ENCODE measurements around the gene PAXIP1.

The PAXIP1 gene

GRCh38 chr7:155011086-155011485, 8.2 kb upstream of the PAXIP1 start:
- Histone ChIP-seq H3K27me3 (ENCODE audit: insufficient read depth, low read length, poor library complexity) (no peaks in the 10 kb centered on the region), H3K27ac (ENCODE audit: low read depth, low read length) (no peak overlapping the region), H4K5ac (ENCODE audit: low read length) (no peak overlapping the region), H3K4me2 (ENCODE audit: low read length) (no peak overlapping the region), H2BK5ac (ENCODE audit: low read length) (no peak overlapping the region), H3K36me3 (ENCODE audit: control insufficient read depth, insufficient read depth, low read length) (no peaks in the 10 kb centered on the region), H2BK120ac (ENCODE audit: low read depth, low read length) (no peak overlapping the region), H3K79me1 (ENCODE audit: low read length) (no peaks in the 10 kb centered on the region), H2AK5ac (ENCODE audit: low read length) (no peak overlapping the region), H3K79me2 (ENCODE audit: control insufficient read depth, insufficient read depth, low read length) (no peaks in the 10 kb centered on the region), H3K18ac (ENCODE audit: low read length) (no peak overlapping the region), H3K23ac (ENCODE audit: low read length) (no peak overlapping the region), H4K8ac (ENCODE audit: low read depth, low read length) (no peak overlapping the region), H3K4me1 (ENCODE audit: control insufficient read depth, low read depth, low read length) (no peaks in the 10 kb centered on the region), H3K56ac (ENCODE audit: low read length) (no peak overlapping the region), H2BK15ac (replicated peaks; ENCODE audit: low read depth) (no peak overlapping the region), H3K4ac (ENCODE audit: low read depth, low read length) (no peak overlapping the region), H3K4me3 (ENCODE audit: low read length) (no peak overlapping the region), H3K9ac (ENCODE audit: low read length) (no peak overlapping the region)
- no peak for DNase-seq
- no CpG with 5 or more reads among the region's 4 CpGs for WGBS (ENCODE audit: extremely low coverage, insufficient coverage, low lambda C conversion rate)

GRCh38 chr7:155009570-155010157, 6.7 kb upstream of the PAXIP1 start:
- H3K4me1 ChIP-seq (ENCODE audit: control insufficient read depth, low read depth, low read length): no peaks in the 10 kb centered on the region
- H3K27me3 ChIP-seq (ENCODE audit: insufficient read depth, low read length, poor library complexity): no peaks in the 10 kb centered on the region
- DNase-seq: peak; percentile 61
- no peaks in the 10 kb centered on the region for H3K36me3 ChIP-seq (ENCODE audit: control insufficient read depth, insufficient read depth, low read length)
- H3K56ac ChIP-seq (ENCODE audit: low read length): no peak overlapping the region
- no peak overlapping the region for H3K4me2 ChIP-seq (ENCODE audit: low read length)
- H3K23ac ChIP-seq (ENCODE audit: low read length): no peak overlapping the region
- no peak overlapping the region for H2BK120ac ChIP-seq (ENCODE audit: low read depth, low read length)
- no peak overlapping the region for H2BK5ac ChIP-seq (ENCODE audit: low read length)
- H3K27ac ChIP-seq (ENCODE audit: low read depth, low read length): no peak overlapping the region
- H4K5ac ChIP-seq (ENCODE audit: low read length): no peak overlapping the region
- no peak overlapping the region for H2AK5ac ChIP-seq (ENCODE audit: low read length)
- no peaks in the 10 kb centered on the region for H3K79me1 ChIP-seq (ENCODE audit: low read length)
- H3K79me2 ChIP-seq (ENCODE audit: control insufficient read depth, insufficient read depth, low read length): no peaks in the 10 kb centered on the region
- H3K9ac ChIP-seq (ENCODE audit: low read length): no peak overlapping the region
- H4K8ac ChIP-seq (ENCODE audit: low read depth, low read length): no peak overlapping the region
- no peak overlapping the region for H3K4me3 ChIP-seq (ENCODE audit: low read length)
- H3K4ac ChIP-seq (ENCODE audit: low read depth, low read length): no peak overlapping the region
- WGBS (ENCODE audit: extremely low coverage, insufficient coverage, low lambda C conversion rate): no CpG with 5 or more reads among the region's 3 CpGs
- no peak overlapping the region for H2BK15ac ChIP-seq (replicated peaks; ENCODE audit: low read depth)
- H3K18ac ChIP-seq (ENCODE audit: low read length): no peak overlapping the region

- no peak overlapping the region for H3K4me2 ChIP-seq (ENCODE audit: low read length)
- H3K79me2 ChIP-seq (ENCODE audit: control insufficient read depth, insufficient read depth, low read length): no peaks in the 10 kb centered on the region
- H3K27me3 ChIP-seq (ENCODE audit: insufficient read depth, low read length, poor library complexity): no peaks in the 10 kb centered on the region
- no peak overlapping the region for H2BK5ac ChIP-seq (ENCODE audit: low read length)
- H3K23ac ChIP-seq (ENCODE audit: low read length): no peak overlapping the region
- no peak overlapping the region for H3K27ac ChIP-seq (ENCODE audit: low read depth, low read length)
- H3K56ac ChIP-seq (ENCODE audit: low read length): no peak overlapping the region
- H2BK120ac ChIP-seq (ENCODE audit: low read depth, low read length): no peak overlapping the region
- no peak overlapping the region for H3K9ac ChIP-seq (ENCODE audit: low read length)
- DNase-seq: peak; percentile 84
- WGBS (ENCODE audit: extremely low coverage, insufficient coverage, low lambda C conversion rate): no CpG with 5 or more reads among the region's 13 CpGs
- H4K5ac ChIP-seq (ENCODE audit: low read length): no peak overlapping the region
- H3K18ac ChIP-seq (ENCODE audit: low read length): no peak overlapping the region
- no peak overlapping the region for H3K4me3 ChIP-seq (ENCODE audit: low read length)
- H4K8ac ChIP-seq (ENCODE audit: low read depth, low read length): no peak overlapping the region
- no peak overlapping the region for H2AK5ac ChIP-seq (ENCODE audit: low read length)
- H2BK15ac ChIP-seq (replicated peaks; ENCODE audit: low read depth): no peak overlapping the region
- no peaks in the 10 kb centered on the region for H3K36me3 ChIP-seq (ENCODE audit: control insufficient read depth, insufficient read depth, low read length)
- H3K4ac ChIP-seq (ENCODE audit: low read depth, low read length): no peak overlapping the region
- no peaks in the 10 kb centered on the region for H3K79me1 ChIP-seq (ENCODE audit: low read length)
- H3K4me1 ChIP-seq (ENCODE audit: control insufficient read depth, low read depth, low read length): no peaks in the 10 kb centered on the region
Observed at GRCh38 chr7:155007947-155008346, 5.0 kb upstream of the PAXIP1 start.

- Histone ChIP-seq H2BK120ac (ENCODE audit: low read depth, low read length) (no peak overlapping the region), H3K4me1 (ENCODE audit: control insufficient read depth, low read depth, low read length) (no peaks in the 10 kb centered on the region), H2AK5ac (ENCODE audit: low read length) (no peak overlapping the region), H4K8ac (ENCODE audit: low read depth, low read length) (no peak overlapping the region), H3K4me3 (ENCODE audit: low read length) (peak overlapping the region; percentile 85), H3K27me3 (ENCODE audit: insufficient read depth, low read length, poor library complexity) (no peaks in the 10 kb centered on the region), H3K23ac (ENCODE audit: low read length) (peak overlapping the region; percentile 57), H3K4ac (ENCODE audit: low read depth, low read length) (peak overlapping the region; percentile 83), H3K36me3 (ENCODE audit: control insufficient read depth, insufficient read depth, low read length) (no peaks in the 10 kb centered on the region), H3K9ac (ENCODE audit: low read length) (peak overlapping the region; percentile 91), H3K79me1 (ENCODE audit: low read length) (peaks cover 16% of the 10 kb centered on the region), H3K79me2 (ENCODE audit: control insufficient read depth, insufficient read depth, low read length) (peaks cover 30% of the 10 kb centered on the region), H4K5ac (ENCODE audit: low read length) (no peak overlapping the region), H3K27ac (ENCODE audit: low read depth, low read length) (peak overlapping the region; percentile 88), H3K18ac (ENCODE audit: low read length) (peak overlapping the region; percentile 78), H3K56ac (ENCODE audit: low read length) (peak overlapping the region; percentile 99), H3K4me2 (ENCODE audit: low read length) (peak overlapping the region; percentile 88), H2BK5ac (ENCODE audit: low read length) (peak overlapping the region; percentile 65), H2BK15ac (replicated peaks; ENCODE audit: low read depth) (no peak overlapping the region)
- no CpG with 5 or more reads among the region's 78 CpGs for WGBS (ENCODE audit: extremely low coverage, insufficient coverage, low lambda C conversion rate)
- DNase-seq: peak; percentile 81
Observed at GRCh38 chr7:155003376-155004214, 671 bp upstream of the PAXIP1 start.

GRCh38 chr7:155002411-155003091, 373 bp downstream of the PAXIP1 start:
- H2BK5ac ChIP-seq (ENCODE audit: low read length): no peak overlapping the region
- H3K79me1 ChIP-seq (ENCODE audit: low read length): peaks cover 21% of the 10 kb centered on the region
- peak overlapping the region; percentile 39 for H3K4ac ChIP-seq (ENCODE audit: low read depth, low read length)
- H3K36me3 ChIP-seq (ENCODE audit: control insufficient read depth, insufficient read depth, low read length): no peaks in the 10 kb centered on the region
- H3K27ac ChIP-seq (ENCODE audit: low read depth, low read length): peak overlapping the region; percentile 64
- H2AK5ac ChIP-seq (ENCODE audit: low read length): no peak overlapping the region
- peak overlapping the region; percentile 93 for H4K8ac ChIP-seq (ENCODE audit: low read depth, low read length)
- peak overlapping the region; percentile 57 for H3K4me3 ChIP-seq (ENCODE audit: low read length)
- peak overlapping the region; percentile 78 for H3K18ac ChIP-seq (ENCODE audit: low read length)
- H3K79me2 ChIP-seq (ENCODE audit: control insufficient read depth, insufficient read depth, low read length): peaks cover 30% of the 10 kb centered on the region
- no peak overlapping the region for H2BK120ac ChIP-seq (ENCODE audit: low read depth, low read length)
- peak overlapping the region; percentile 78 for H3K9ac ChIP-seq (ENCODE audit: low read length)
- no peak overlapping the region for H4K5ac ChIP-seq (ENCODE audit: low read length)
- H3K56ac ChIP-seq (ENCODE audit: low read length): peak overlapping the region; percentile 83
- DNase-seq: peak; percentile 59
- H3K4me1 ChIP-seq (ENCODE audit: control insufficient read depth, low read depth, low read length): peaks cover 5% of the 10 kb centered on the region
- H3K23ac ChIP-seq (ENCODE audit: low read length): peak overlapping the region; percentile 4
- H3K27me3 ChIP-seq (ENCODE audit: insufficient read depth, low read length, poor library complexity): no peaks in the 10 kb centered on the region
- WGBS (ENCODE audit: extremely low coverage, insufficient coverage, low lambda C conversion rate): no CpG with 5 or more reads among the region's 104 CpGs
- H2BK15ac ChIP-seq (replicated peaks; ENCODE audit: low read depth): no peak overlapping the region
- H3K4me2 ChIP-seq (ENCODE audit: low read length): peak overlapping the region; percentile 58
